ENCODE data around the gene TMEM238.

TMEM238 gene

DNA sequence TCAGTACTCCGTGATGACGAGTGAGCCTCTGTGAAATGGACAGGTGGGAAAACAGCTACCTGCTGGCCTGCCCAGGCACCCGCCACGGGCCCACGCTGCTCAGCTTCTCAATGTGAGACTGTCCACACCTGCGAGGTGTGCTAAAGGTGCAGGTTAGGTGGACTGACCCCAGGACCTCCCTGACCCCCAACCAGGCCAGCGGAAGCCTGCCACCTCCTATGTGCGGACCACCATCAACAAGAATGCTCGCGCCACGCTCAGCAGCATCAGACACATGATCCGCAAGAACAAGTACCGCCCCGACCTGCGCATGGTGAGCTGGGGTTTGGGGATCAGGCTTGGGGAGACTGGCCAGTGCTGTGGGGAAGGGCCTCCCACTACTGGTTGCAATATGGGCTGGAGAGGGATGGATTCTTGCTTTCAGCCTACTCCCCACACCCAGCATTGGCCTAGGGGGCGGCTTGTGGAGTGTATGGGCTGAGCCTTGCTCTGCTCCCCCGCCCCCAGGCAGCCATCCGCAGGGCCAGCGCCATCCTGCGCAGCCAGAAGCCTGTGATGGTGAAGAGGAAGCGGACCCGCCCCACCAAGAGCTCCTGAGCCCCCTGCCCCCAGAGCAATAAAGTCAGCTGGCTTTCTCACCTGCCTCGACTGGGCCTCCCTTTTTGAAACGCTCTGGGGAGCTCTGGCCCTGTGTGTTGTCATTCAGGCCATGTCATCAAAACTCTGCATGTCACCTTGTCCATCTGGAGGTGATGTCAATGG lies 3.8 kb upstream of the TMEM238 start:
- Histone ChIP-seq H3K79me2 (ENCODE audit: control insufficient read depth, insufficient read depth, low read length, poor library complexity) (peaks cover 28% of the 10 kb centered on the region), H3K36me3 (ENCODE audit: control insufficient read depth in 1 of 2, insufficient read depth in 2 of 2, low read length in 2 of 2) (peaks cover 46 to 47% of the 10 kb centered on the region in 2 experiments), H4K8ac (ENCODE audit: low read depth, low read length) (no peak overlapping the region), H3K27ac (ENCODE audit: low read depth, low read length) (no peak overlapping the region), H3K18ac (ENCODE audit: low read length) (peak overlapping the region; percentile 9), H3K4ac (ENCODE audit: low read depth, low read length) (peak overlapping the region; percentile 38), H3K9ac (ENCODE audit: low read length) (peak overlapping the region; percentile 50), H3K23ac (ENCODE audit: low read length) (no peak overlapping the region), H2AK5ac (ENCODE audit: low read length) (no peak overlapping the region), H2AFZ (ENCODE audit: insufficient read depth, low read length, poor library complexity) (no peak overlapping the region), H4K12ac (ENCODE audit: low read depth, low read length) (no peak overlapping the region), H3K9me3 (ENCODE audit: insufficient read depth, low read depth, low read length) (no peaks in the 10 kb centered on the region), H3K27me3 (ENCODE audit: insufficient read depth, low read length) (no peaks in the 10 kb centered on the region), H2BK120ac (ENCODE audit: insufficient read depth, low read length, poor library complexity) (no peak overlapping the region), H3K14ac (ENCODE audit: low read length) (no peak overlapping the region), H2BK12ac (ENCODE audit: low read length) (no peak overlapping the region), H2BK5ac (ENCODE audit: low read depth, low read length, poor library complexity) (no peak overlapping the region), H3K79me1 (ENCODE audit: low read length) (peaks cover 16% of the 10 kb centered on the region), H4K91ac (ENCODE audit: low read depth, low read length) (no peak overlapping the region), H3K4me3 (ENCODE audit: low read depth, low read length) (peak overlapping the region; percentile 35), H3K4me2 (ENCODE audit: low read length) (peak overlapping the region; percentile 83), H3K4me1 (ENCODE audit: control insufficient read depth in 1 of 2, insufficient read depth in 2 of 2, low read length in 2 of 2) (peaks cover 37 to 44% of the 10 kb centered on the region in 2 experiments)
- no peak for DNase-seq
- no CpG with 5 or more reads among the region's 24 CpGs for WGBS (ENCODE audit: extremely low coverage, insufficient coverage, insufficient read length)

DNA sequence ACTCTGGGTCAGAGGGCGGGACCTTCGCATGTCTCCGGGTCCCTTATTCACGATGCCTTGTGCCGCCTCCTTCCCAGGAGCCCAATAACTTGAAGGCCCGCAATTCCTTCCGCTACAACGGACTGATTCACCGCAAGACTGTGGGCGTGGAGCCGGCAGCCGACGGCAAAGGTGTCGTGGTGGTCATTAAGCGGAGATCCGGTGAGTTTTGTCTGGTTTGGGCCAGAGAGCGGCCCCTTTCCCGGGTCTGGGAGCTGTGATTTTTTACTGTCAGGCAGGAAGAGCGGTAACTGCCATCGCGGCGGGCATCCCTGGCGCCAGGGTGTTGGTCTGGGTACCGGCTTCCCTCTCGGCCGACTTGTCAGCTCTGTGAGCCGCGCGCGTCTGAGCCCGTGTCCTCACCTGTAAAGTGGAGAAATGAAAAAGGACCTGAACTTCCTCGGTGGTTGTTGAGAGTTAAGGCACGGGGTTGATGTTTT lies 2.4 kb upstream of the TMEM238 start:
- H3K79me1 ChIP-seq (ENCODE audit: low read length): peaks cover 16% of the 10 kb centered on the region
- H3K4me2 ChIP-seq (ENCODE audit: low read length): peak overlapping the region; percentile 83
- H3K27ac ChIP-seq (ENCODE audit: low read depth, low read length): peak overlapping the region; percentile 4
- H3K14ac ChIP-seq (ENCODE audit: low read length): peak overlapping the region; percentile 94
- no peak overlapping the region for H4K12ac ChIP-seq (ENCODE audit: low read depth, low read length)
- peak overlapping the region; percentile 94 for H3K18ac ChIP-seq (ENCODE audit: low read length)
- peak overlapping the region; percentile 15 for H4K91ac ChIP-seq (ENCODE audit: low read depth, low read length)
- peak overlapping the region; percentile 98 for H3K4ac ChIP-seq (ENCODE audit: low read depth, low read length)
- H2BK5ac ChIP-seq (ENCODE audit: low read depth, low read length, poor library complexity): no peak overlapping the region
- H2AK5ac ChIP-seq (ENCODE audit: low read length): peak overlapping the region; percentile 77
- H2BK12ac ChIP-seq (ENCODE audit: low read length): no peak overlapping the region
- DNase-seq: peak; percentile 67 to 71
- H3K4me1 ChIP-seq (ENCODE audit: control insufficient read depth in 1 of 2, insufficient read depth in 2 of 2, low read length in 2 of 2): peaks cover 37% of the 10 kb centered on the region in 2 experiments
- no peak overlapping the region for H2AFZ ChIP-seq (ENCODE audit: insufficient read depth, low read length, poor library complexity)
- H3K9me3 ChIP-seq (ENCODE audit: insufficient read depth, low read depth, low read length): no peaks in the 10 kb centered on the region
- peak overlapping the region; percentile 37 for H2BK120ac ChIP-seq (ENCODE audit: insufficient read depth, low read length, poor library complexity)
- H3K27me3 ChIP-seq (ENCODE audit: insufficient read depth, low read length): no peaks in the 10 kb centered on the region
- H3K9ac ChIP-seq (ENCODE audit: low read length): peak overlapping the region; percentile 84
- no peak overlapping the region for H3K23ac ChIP-seq (ENCODE audit: low read length)
- H3K79me2 ChIP-seq (ENCODE audit: control insufficient read depth, insufficient read depth, low read length, poor library complexity): peaks cover 28% of the 10 kb centered on the region
- peak overlapping the region; percentile 93 for H3K4me3 ChIP-seq (ENCODE audit: low read depth, low read length)
- no CpG with 5 or more reads among the region's 33 CpGs for WGBS (ENCODE audit: extremely low coverage, insufficient coverage, insufficient read length)
- H4K8ac ChIP-seq (ENCODE audit: low read depth, low read length): no peak overlapping the region
- H3K36me3 ChIP-seq (ENCODE audit: control insufficient read depth in 1 of 2, insufficient read depth in 2 of 2, low read length in 2 of 2): peaks cover 46 to 47% of the 10 kb centered on the region in 2 experiments

DNA sequence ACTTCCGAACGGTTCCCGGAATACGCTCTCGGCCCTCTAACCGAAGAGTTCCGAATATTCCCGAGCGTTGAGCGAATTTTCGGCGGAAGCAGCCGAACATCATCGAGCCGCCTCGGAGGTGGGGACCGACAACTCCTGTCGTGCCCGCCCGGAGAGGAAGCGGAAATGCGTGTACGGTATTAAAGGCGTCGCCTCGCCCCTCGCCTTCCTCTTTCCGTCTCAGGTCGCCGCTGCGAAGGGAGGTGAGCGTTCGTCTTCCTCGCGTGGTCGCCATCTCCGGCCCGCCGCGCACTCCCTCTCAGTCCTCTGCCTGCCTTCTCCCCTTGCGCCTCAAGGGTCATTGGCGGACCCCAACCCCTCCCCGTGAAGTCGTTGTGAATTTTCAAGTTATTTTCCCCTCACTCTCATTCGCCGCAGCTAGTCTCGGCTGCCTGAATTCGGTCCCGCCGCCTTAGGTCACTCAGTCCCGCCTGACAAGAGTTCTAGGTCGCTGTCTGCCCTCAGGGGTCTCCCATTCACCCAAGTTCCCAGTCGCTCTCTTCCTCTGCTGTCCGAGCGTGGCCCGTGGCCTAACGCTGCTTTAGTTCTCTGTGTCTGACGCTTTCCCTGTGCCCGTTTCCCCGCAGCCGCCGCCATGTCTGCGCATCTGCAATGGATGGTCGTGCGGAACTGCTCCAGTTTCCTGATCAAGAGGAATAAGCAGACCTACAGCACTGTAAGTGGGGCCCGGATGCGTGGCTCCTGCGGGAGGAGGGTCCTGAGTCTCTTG lies 1.8 kb upstream of the TMEM238 start, which contains the start of gene RPL28:
RPL28 (plus strand) TSS at position 209 of the 769 bp plus-strand sequence; CDS start at position 635, 426 bp downstream.
- Histone ChIP-seq H3K36me3 (ENCODE audit: control insufficient read depth in 1 of 2, insufficient read depth in 2 of 2, low read length in 2 of 2) (peaks cover 42% of the 10 kb centered on the region in 2 experiments), H3K27me3 (ENCODE audit: insufficient read depth, low read length) (no peaks in the 10 kb centered on the region), H3K4me3 (ENCODE audit: low read depth, low read length) (peak within 1 kb of the TSS; percentile 93), H3K9ac (ENCODE audit: low read length) (peak within 1 kb of the TSS; percentile 84), H2BK5ac (ENCODE audit: low read depth, low read length, poor library complexity) (peak within 1 kb of the TSS; percentile 80), H3K14ac (ENCODE audit: low read length) (peak within 1 kb of the TSS; percentile 94), H3K18ac (ENCODE audit: low read length) (peak within 1 kb of the TSS; percentile 94), H4K12ac (ENCODE audit: low read depth, low read length) (peak within 1 kb of the TSS; percentile 72), H3K4ac (ENCODE audit: low read depth, low read length) (peak within 1 kb of the TSS; percentile 98), H3K4me2 (ENCODE audit: low read length) (peak within 1 kb of the TSS; percentile 83), H3K23ac (ENCODE audit: low read length) (no peak within 1 kb of the TSS), H2AFZ (ENCODE audit: insufficient read depth, low read length, poor library complexity) (peak within 1 kb of the TSS; percentile 18), H3K9me3 (ENCODE audit: insufficient read depth, low read depth, low read length) (no peaks in the 10 kb centered on the region), H3K79me1 (ENCODE audit: low read length) (peaks cover 16% of the 10 kb centered on the region), H4K8ac (ENCODE audit: low read depth, low read length) (peak within 1 kb of the TSS; percentile 92), H3K4me1 (ENCODE audit: control insufficient read depth in 1 of 2, insufficient read depth in 2 of 2, low read length in 2 of 2) (peaks cover 37% of the 10 kb centered on the region in 2 experiments), H3K79me2 (ENCODE audit: control insufficient read depth, insufficient read depth, low read length, poor library complexity) (peaks cover 28% of the 10 kb centered on the region), H2AK5ac (ENCODE audit: low read length) (peak within 1 kb of the TSS; percentile 77), H2BK12ac (ENCODE audit: low read length) (peak within 1 kb of the TSS; percentile 15), H4K91ac (ENCODE audit: low read depth, low read length) (peak within 1 kb of the TSS; percentile 86), H3K27ac (ENCODE audit: low read depth, low read length) (peak within 1 kb of the TSS; percentile 88), H2BK120ac (ENCODE audit: insufficient read depth, low read length, poor library complexity) (peak within 1 kb of the TSS; percentile 83)
- peak; percentile 98 to 100 for DNase-seq
- WGBS (ENCODE audit: extremely low coverage, insufficient coverage, insufficient read length): no CpG with 5 or more reads among the region's 68 CpGs

DNA sequence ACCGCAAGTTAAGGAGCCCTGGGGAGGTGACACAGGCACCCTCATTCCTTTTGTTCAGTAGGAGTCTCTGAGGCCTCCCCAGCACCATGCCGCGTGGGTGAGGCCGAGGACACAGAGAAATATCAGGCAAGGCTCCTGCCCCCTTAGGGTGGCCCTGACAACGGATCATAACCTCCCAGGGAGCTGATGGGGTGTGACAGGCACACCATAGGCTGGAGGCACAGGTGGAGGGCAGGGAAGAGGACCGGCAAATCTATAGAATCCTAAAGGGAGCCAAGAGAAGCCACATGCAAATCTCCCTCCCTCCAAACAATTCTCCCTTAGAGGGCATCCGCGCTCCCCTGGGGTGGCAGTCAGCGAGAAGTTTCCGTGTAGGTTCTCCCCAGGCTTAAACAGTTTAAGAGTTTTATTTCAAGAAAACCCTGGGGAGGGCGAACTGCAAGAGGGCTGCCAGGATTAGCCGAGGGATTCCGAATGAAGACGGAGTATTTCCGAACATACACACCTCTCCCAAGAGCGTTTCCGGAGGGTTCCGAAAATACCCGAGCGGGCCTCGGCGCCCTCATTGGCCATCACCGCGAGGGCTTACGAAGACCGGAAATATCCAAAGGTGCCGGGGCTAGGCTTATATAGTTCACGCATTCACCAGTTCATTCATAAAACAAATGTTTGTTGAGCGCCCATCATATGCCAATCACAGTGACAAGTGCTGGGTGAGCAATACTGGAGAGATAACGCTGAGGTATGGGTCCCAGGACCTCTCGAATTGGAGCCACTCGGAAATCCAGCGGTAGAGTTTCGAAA lies 1.0 kb upstream of the TMEM238 start:
- Histone ChIP-seq H3K36me3 (ENCODE audit: control insufficient read depth in 1 of 2, insufficient read depth in 2 of 2, low read length in 2 of 2) (peaks cover 37% of the 10 kb centered on the region in 2 experiments), H3K79me1 (ENCODE audit: low read length) (peaks cover 16% of the 10 kb centered on the region), H3K27ac (ENCODE audit: low read depth, low read length) (peak overlapping the region; percentile 88), H2AFZ (ENCODE audit: insufficient read depth, low read length, poor library complexity) (peak overlapping the region; percentile 1), H3K4me2 (ENCODE audit: low read length) (peak overlapping the region; percentile 71), H3K14ac (ENCODE audit: low read length) (peak overlapping the region; percentile 45), H2BK120ac (ENCODE audit: insufficient read depth, low read length, poor library complexity) (peak overlapping the region; percentile 83), H4K12ac (ENCODE audit: low read depth, low read length) (peak overlapping the region; percentile 3), H3K18ac (ENCODE audit: low read length) (no peak overlapping the region), H4K8ac (ENCODE audit: low read depth, low read length) (peak overlapping the region; percentile 92), H2BK12ac (ENCODE audit: low read length) (peak overlapping the region; percentile 15), H3K9ac (ENCODE audit: low read length) (peak overlapping the region; percentile 73), H3K4ac (ENCODE audit: low read depth, low read length) (peak overlapping the region; percentile 68), H3K27me3 (ENCODE audit: insufficient read depth, low read length) (no peaks in the 10 kb centered on the region), H2AK5ac (ENCODE audit: low read length) (peak overlapping the region; percentile 61), H3K4me3 (ENCODE audit: low read depth, low read length) (no peak overlapping the region), H3K9me3 (ENCODE audit: insufficient read depth, low read depth, low read length) (no peaks in the 10 kb centered on the region), H3K23ac (ENCODE audit: low read length) (no peak overlapping the region), H2BK5ac (ENCODE audit: low read depth, low read length, poor library complexity) (peak overlapping the region; percentile 43), H3K4me1 (ENCODE audit: control insufficient read depth in 1 of 2, insufficient read depth in 2 of 2, low read length in 2 of 2) (peaks cover 37% of the 10 kb centered on the region in 2 experiments), H4K91ac (ENCODE audit: low read depth, low read length) (peak overlapping the region; percentile 86), H3K79me2 (ENCODE audit: control insufficient read depth, insufficient read depth, low read length, poor library complexity) (peaks cover 28% of the 10 kb centered on the region)
- WGBS (ENCODE audit: extremely low coverage, insufficient coverage, insufficient read length): no CpG with 5 or more reads among the region's 34 CpGs
- DNase-seq: peak; percentile 97 to 99
